OCI-LY3 (cell line): ENCODE data around the gene NLK.
"Not testable (repeated sequence)": the region's sequence is repeated elsewhere in the genome, so short reads cannot be mapped to it uniquely, and the experiment has no call there.

Experiments used
- H2AFZ ChIP-seq: fragments of 200-600, 300-600 bp; shearing (Covaris generic); 2 replicates; pipeline ENCODE4 v1.6.0; 2014; ENCODE audit warnings: antibody characterized with exemption, low read depth, low read length
- H3K27ac ChIP-seq: fragments of 200-600, 300-600 bp; sonication (generic); 2 replicates; pipeline ENCODE4 v1.5.1; 2014; ENCODE audit warnings: mild to moderate bottlenecking, low read length, moderate library complexity, mixed read lengths
- H3K27me3 ChIP-seq: fragments of 200-600, 300-600 bp; sonication (generic); 2 replicates; pipeline ENCODE4 v1.6.1; 2014; ENCODE audit warnings: low read depth, low read length, mixed read lengths
- H3K36me3 ChIP-seq: fragments of 200-600, 300-600 bp; sonication (generic); replicated peaks from 2 replicates; pipeline ENCODE3; 2014; ENCODE audit warnings: low read depth, low read length, mixed read lengths
- H3K4me1 ChIP-seq: fragments of 300-600, 200-600 bp; sonication (generic); 2 replicates; pipeline ENCODE4 v1.6.1; 2014; ENCODE audit warnings: low read length, mixed read lengths
- H3K4me2 ChIP-seq: fragments of 200-600, 300-600 bp; sonication (generic); 2 replicates; pipeline ENCODE4 v1.6.1; 2014; ENCODE audit warnings: low read length, mixed read lengths
- H3K4me3 ChIP-seq: fragments of 300-600, 200-600 bp; sonication (generic); 2 replicates; pipeline ENCODE4 v1.5.1; 2014; ENCODE audit warnings: antibody characterized with exemption, mild to moderate bottlenecking, low read length, moderate library complexity
- H3K79me2 ChIP-seq: fragments of 300-600, 200-600 bp; shearing (Covaris generic); 2 replicates; pipeline ENCODE4 v1.6.1; 2014; ENCODE audit warnings: mild to moderate bottlenecking, low read length, mixed read lengths
- H3K9ac ChIP-seq: fragments of 300-600, 200-600 bp; shearing (Covaris generic); 2 replicates; pipeline ENCODE4 v1.6.0; 2014; ENCODE audit warnings: mild to moderate bottlenecking, low read length, moderate library complexity
- H3K9me3 ChIP-seq: fragments of 200-600, 300-600 bp; shearing (Covaris generic); 2 replicates; pipeline ENCODE4 v1.6.1; 2014; ENCODE audit warnings: low read length, mixed read lengths; ENCODE audit not compliant: insufficient read depth
- H4K20me1 ChIP-seq: fragments of 200-600, 300-600 bp; sonication (generic); 2 replicates; pipeline ENCODE4 v1.6.1; 2016; ENCODE audit warnings: low read length, mixed read lengths; ENCODE audit not compliant: insufficient read depth
- EZH2phosphoT487 ChIP-seq: fragments of 200-600 bp; shearing (Covaris generic); IDR thresholded peaks from 2 replicates; pipeline ENCODE4 v1.6.1; 2018; ENCODE audit warnings: antibody characterized with exemption, mixed run types, low read depth
- TF ChIP-seq, protein P1 (sequence below): fragments of 200-600, 300-600 bp; sonication (generic); IDR thresholded peaks from 2 replicates; pipeline ENCODE4 v1.5.1; 2014; ENCODE audit warnings: antibody characterized with exemption, low read length, low read depth

NLK gene

DNA sequence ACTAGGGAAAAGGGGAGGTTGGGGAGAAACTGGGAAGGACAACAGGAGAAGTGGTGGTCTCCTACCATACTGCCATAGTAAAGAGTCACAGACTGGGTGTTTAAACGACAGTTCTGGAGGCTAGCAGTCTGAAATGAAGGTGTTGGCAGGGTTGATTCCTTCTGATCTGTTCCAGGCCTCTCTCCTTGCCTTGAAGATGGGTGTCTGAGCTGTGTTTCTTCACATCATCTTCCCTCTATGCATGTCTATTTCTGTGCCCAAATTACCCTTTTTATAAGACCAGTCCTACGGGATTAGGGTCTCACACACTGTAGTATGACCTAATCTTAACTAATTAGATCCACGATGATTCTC, 196.8 kb downstream of the NLK start:
- no peak overlapping the region for H3K27ac ChIP-seq
- H4K20me1 ChIP-seq = no peaks in the 10 kb centered on the region
- H3K36me3 ChIP-seq = no peaks in the 10 kb centered on the region
- no peaks in the 10 kb centered on the region for H3K27me3 ChIP-seq
- TF ChIP-seq, protein P1, sequence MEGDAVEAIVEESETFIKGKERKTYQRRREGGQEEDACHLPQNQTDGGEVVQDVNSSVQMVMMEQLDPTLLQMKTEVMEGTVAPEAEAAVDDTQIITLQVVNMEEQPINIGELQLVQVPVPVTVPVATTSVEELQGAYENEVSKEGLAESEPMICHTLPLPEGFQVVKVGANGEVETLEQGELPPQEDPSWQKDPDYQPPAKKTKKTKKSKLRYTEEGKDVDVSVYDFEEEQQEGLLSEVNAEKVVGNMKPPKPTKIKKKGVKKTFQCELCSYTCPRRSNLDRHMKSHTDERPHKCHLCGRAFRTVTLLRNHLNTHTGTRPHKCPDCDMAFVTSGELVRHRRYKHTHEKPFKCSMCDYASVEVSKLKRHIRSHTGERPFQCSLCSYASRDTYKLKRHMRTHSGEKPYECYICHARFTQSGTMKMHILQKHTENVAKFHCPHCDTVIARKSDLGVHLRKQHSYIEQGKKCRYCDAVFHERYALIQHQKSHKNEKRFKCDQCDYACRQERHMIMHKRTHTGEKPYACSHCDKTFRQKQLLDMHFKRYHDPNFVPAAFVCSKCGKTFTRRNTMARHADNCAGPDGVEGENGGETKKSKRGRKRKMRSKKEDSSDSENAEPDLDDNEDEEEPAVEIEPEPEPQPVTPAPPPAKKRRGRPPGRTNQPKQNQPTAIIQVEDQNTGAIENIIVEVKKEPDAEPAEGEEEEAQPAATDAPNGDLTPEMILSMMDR = no peak
- TF ChIP-seq EZH2phosphoT487 = no peak
- no peak overlapping the region for H3K4me3 ChIP-seq
- no peak overlapping the region for H3K9ac ChIP-seq
- no peak overlapping the region for H2AFZ ChIP-seq
- no peaks in the 10 kb centered on the region for H3K4me1 ChIP-seq
- no peak overlapping the region for H3K4me2 ChIP-seq
- H3K9me3 ChIP-seq = no peaks in the 10 kb centered on the region
- no peaks in the 10 kb centered on the region for H3K79me2 ChIP-seq

DNA sequence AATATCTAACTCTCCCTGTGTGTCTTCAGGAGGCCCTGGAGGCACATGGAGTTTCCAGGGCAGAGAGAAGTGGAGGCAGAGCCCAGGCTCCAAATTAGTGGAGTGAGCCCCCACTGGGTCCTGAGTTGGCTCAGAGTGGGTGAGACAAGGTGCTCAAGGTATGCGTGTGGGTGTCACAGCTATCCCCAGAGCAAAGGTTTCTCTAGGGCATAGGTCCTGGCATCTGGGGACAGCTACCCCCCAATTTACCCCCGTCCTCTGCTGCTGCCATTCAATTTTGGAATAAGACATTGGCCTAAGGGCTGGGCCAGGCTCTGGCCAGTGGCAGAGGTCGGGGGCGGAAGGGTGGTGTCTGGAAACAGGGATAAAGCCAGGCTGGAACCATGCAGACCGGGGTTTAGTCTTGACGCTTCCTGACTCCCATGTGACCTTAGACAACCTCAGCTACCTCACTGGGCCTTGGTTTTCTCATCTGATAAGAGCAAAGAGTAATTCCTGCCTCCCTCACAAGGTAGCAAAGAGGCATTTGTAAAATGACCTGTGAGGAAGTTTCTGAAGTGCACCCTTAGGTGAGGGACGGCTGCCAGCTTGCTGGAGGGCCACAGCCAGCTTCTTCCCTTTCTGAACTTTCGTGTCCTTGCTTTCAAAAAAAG, 198.3 kb downstream of the NLK start:
- Histone ChIP-seq H3K4me1 (no peaks in the 10 kb centered on the region), H3K4me2 (no peak overlapping the region), H3K9me3 (no peaks in the 10 kb centered on the region), H3K27me3 (0 out of 2 replicates have a peak, but pooled peaks cover 3% of the 10 kb centered on the region), H4K20me1 (no peaks in the 10 kb centered on the region), H2AFZ (no peak overlapping the region), H3K27ac (no peak overlapping the region), H3K36me3 (no peaks in the 10 kb centered on the region), H3K9ac (no peak overlapping the region), H3K4me3 (no peak overlapping the region), H3K79me2 (no peaks in the 10 kb centered on the region)
- TF ChIP-seq EZH2phosphoT487 = no peak
- TF ChIP-seq, protein P1 = no peak

DNA sequence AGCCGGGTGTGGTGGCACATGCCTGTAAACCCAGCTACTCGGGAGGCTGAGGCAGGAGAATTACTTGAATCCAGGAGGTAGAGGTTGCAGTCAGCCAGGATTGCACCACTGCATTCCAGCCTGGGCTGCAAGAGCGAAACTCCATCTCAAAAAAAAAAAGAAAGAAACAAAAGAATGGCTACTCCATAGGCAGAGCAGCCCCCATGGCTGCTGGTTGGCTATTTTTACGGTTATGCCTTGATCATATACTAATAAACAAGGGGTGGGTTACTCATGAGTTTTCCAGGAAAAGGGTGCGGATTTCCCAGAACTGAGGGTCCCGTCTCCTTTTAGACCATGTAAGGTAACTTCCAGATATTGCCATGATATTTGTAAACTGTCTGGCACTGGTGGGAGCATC, 200.3 kb downstream of the NLK start:
- H3K27ac ChIP-seq = no peak overlapping the region
- H3K79me2 ChIP-seq = no peaks in the 10 kb centered on the region
- no peaks in the 10 kb centered on the region for H3K9me3 ChIP-seq
- TF ChIP-seq, protein P1 = no peak
- no peaks in the 10 kb centered on the region for H4K20me1 ChIP-seq
- 0 out of 2 replicates have a peak, but pooled peaks cover 4% of the 10 kb centered on the region for H3K27me3 ChIP-seq
- H3K4me3 ChIP-seq = no peak overlapping the region
- H2AFZ ChIP-seq = no peak overlapping the region
- no peak overlapping the region for H3K9ac ChIP-seq
- no peaks in the 10 kb centered on the region for H3K36me3 ChIP-seq
- H3K4me2 ChIP-seq = no peak overlapping the region
- H3K4me1 ChIP-seq = no peaks in the 10 kb centered on the region

DNA sequence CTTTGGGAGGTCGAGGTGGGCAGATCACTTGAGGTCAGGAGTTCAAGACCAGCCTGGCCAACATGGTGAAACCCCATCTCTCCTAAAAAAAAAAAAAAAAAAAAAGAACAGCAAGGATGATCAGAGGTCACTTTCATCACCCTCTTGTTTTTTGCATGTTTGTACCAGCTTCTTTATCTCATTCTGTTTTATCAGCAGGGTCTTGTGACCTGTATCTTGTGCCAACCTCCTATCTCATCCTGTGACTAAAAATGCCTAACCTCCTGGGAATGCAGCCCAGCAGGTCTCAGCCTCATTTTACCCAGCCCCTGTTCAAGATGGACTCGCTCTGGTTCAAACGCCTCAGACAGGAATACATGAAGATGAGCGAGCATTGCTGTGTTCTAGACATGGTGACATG, 200.8 kb downstream of the NLK start:
- not testable (repeated sequence) for H3K36me3 ChIP-seq, H2AFZ ChIP-seq, H3K27me3 ChIP-seq, H3K4me1 ChIP-seq, H3K9me3 ChIP-seq, H4K20me1 ChIP-seq, H3K4me3 ChIP-seq, H3K4me2 ChIP-seq, H3K27ac ChIP-seq, H3K9ac ChIP-seq, H3K79me2 ChIP-seq

DNA sequence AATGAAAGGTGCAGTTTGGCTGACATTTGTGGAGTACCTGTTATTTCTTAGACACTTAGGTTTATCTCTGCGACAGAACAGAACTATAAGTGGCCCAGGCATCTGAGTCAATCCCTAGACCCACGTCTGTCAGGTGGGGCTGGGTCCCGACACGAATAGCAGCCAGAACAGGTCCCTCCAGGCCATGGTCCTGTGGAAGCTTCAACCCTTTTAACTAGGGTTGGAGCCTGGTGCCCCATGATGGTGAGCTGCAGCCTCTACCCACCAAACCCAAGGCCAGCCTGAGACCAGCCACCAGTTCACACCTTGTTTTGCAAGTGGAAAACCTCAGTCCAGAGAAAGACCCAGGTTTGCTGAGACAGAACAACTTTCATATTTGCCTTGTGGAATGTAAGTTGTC, 202.0 kb downstream of the NLK start:
- Histone ChIP-seq H3K9ac (no peak overlapping the region), H3K4me3 (no peak overlapping the region), H3K27me3 (0 out of 2 replicates have a peak, but pooled peaks cover 4% of the 10 kb centered on the region), H3K4me2 (no peak overlapping the region), H2AFZ (no peak overlapping the region), H4K20me1 (no peaks in the 10 kb centered on the region), H3K4me1 (no peaks in the 10 kb centered on the region), H3K9me3 (no peaks in the 10 kb centered on the region), H3K27ac (no peak overlapping the region), H3K36me3 (no peaks in the 10 kb centered on the region), H3K79me2 (no peaks in the 10 kb centered on the region)
- TF ChIP-seq, protein P1 = no peak
- TF ChIP-seq EZH2phosphoT487 = no peak
